GM19099 (cell line): Measurements from ENCODE around the gene FLT4.

Source experiments
- POLR2A ChIP-seq: IDR thresholded peaks from 3 replicates; pipeline ENCODE4 v1.6.1; 2011; ENCODE audit warnings: low read depth; ENCODE audit not compliant: insufficient read length; ENCODE audit errors: extremely low read depth

Gene FLT4

DNA sequence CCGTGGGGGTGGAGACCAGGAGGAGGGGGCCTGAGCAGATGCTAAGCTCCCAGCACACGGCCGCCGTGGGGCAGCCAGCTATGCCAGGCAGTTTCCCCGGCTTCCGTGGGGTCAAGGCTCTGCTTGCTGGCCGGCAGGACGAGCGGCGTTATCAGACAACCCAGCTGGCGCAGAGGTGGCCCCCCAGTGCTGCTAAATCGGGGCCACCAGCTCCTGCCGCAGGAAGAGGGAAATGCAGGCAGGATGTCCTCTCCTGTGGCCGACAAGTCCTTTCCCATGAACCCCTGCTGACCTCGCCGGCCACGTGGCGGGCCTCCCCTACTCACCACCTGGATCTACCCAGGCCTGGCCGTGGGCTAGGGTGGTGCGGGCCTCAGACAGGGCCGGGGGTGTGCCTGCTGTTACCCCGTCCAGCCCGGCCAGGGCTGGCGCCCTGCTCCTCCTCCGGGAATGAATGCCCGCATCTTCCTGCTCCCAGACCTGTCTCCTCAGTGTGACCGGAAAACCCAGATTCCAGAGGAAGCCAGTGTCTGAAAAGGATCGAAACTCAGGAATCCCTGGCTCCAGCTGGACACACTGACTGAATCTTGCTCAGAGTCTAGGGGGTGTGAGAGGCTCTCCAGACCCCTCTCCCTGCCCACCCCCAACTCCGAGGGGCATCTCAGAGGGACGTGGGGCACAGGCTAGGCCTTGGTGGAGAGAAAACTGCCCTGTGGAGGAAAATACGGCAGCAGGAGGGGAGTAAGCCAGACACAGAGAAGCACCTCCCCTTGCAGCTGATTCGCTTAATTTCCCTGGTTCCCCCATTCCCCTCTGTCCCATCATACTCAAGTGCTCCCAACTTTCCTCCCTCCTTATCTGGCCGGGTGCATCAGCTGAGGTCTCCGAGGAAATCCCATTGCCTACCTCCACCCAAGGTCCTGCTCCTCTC, 3.9 kb downstream of the FLT4 start:
- no peak for TF ChIP-seq POLR2A

DNA sequence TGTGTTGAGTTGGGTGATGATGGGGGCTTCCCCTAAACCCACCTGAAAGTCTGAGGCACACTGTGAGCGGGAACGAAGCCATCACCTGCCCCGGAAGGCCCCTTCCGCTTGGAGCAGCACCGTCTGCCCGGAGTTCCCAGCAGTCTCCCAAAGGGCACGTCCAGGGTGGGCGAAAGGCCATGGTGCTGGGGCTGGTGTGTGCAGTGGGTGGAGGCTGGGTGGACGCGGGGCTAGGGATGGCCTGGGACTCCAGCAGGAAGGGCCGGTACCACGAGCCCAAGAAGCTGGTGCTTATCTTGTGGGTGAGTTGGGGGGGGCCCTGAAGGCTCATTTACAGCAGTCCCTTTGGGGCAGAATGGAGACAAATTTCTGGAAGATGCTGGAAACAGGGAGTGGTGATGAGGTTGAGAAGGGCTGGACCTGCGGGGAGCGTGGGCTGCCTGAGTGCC, 4.6 kb downstream of the FLT4 start:
- TF ChIP-seq POLR2A: no peak

DNA sequence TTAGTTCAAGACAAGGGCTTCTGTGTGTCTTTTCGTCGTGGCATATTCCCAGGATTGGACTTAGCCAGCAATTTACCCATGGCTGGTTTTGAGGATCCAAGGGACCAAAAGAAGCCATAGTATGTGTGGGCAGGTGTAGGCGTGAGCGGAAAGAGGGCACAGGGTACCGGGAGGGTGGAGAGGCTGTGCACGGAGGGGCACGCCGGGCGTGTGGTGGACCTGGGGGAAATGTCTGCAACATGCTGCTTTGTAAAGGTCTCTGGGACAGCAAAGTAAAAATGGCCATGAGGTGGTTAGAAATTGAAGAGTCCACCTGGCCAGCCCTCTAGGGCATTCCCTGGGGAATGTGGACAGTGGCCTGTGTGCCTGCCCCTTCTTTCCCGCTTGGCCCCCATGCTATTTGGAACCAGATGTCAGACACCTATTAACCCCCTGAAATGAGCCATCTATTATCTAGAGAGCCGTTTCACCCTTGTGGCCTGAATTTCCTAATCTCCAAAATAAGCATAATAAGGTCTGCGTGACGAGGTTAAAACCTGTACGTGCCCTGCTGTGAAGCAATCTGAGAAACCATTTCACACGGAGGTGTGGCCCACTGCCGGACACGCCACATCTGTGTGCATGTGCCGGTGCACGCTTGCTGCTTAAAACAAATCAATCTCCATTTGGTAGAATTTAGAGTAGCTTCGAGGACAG, 5.1 kb downstream of the FLT4 start:
- no peak for TF ChIP-seq POLR2A

- no peak for TF ChIP-seq POLR2A
Observed at GRCh38 chr5:180643191-180643851, 6.1 kb downstream of the FLT4 start.

DNA sequence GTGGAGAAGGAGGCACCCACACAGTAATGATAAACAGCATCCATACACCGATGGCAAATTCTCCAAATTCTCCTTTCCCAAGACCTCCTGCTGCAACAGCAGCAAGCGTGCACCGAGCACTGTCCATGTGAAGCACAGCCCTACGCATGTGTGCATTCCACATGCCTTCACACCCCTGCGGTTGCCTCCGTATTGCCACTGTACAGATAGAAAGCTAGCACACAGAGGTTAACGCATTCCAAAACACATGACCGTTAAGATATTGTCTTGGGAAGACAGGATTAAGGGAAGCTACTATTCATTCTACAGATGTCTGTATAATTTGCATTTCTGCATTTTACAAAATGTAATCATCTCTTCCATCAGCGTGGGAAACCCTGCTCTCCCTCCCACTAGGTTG, 6.6 kb downstream of the FLT4 start:
- no peak for TF ChIP-seq POLR2A

GRCh38 chr5:180642181-180642775, 7.1 kb downstream of the FLT4 start:
- TF ChIP-seq POLR2A: no peak

GRCh38 chr5:180641566-180641900, 7.9 kb downstream of the FLT4 start:
- TF ChIP-seq POLR2A: no peak

DNA sequence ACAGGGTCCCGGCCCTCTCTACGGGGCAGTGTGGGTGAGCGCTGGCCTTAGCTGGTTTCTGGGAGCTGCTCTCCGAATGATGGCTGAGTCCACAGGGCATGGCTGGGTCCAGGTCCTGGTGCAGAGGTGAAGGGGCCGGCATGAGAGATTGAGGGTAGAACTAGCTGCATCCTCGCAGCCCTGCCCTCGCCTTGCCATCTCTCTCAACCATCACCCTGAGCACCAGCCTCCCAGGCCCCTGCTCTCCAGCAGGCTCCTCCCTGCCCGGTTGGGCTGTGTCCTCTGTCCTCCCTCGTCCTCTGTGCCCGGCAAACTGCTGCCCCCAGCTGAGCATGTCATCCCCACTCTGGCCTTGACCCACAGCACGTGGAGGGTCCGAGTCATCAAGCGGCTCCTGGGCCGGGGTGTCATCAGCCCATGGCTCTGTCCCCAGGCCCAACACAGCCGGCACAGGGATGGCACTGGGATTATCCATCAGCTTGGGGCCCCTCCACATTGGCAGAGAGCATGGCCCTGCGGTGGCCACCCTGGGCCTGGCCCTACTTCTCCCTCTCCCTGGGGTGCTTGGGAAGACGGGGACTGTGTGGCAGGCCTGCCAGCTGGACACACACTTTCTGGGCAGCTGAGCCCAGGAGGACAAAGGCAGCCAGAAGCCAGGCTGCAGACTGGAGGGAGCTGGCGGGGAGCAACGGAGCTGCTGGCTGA, 8.4 kb downstream of the FLT4 start:
- no peak for TF ChIP-seq POLR2A

DNA sequence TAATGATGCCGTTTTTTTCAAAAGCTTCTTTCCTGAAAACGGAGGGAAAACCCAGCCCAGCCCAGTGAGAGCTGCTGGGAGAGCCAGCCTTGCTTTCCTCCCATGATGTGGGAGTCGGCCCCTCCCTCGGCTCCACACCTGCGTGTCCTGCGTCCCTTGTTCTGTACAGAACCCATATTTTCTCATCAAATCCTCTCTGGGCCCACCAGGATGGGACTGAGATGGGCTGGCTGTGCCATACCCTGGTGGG, 8.9 kb downstream of the FLT4 start:
- TF ChIP-seq POLR2A: no peak

DNA sequence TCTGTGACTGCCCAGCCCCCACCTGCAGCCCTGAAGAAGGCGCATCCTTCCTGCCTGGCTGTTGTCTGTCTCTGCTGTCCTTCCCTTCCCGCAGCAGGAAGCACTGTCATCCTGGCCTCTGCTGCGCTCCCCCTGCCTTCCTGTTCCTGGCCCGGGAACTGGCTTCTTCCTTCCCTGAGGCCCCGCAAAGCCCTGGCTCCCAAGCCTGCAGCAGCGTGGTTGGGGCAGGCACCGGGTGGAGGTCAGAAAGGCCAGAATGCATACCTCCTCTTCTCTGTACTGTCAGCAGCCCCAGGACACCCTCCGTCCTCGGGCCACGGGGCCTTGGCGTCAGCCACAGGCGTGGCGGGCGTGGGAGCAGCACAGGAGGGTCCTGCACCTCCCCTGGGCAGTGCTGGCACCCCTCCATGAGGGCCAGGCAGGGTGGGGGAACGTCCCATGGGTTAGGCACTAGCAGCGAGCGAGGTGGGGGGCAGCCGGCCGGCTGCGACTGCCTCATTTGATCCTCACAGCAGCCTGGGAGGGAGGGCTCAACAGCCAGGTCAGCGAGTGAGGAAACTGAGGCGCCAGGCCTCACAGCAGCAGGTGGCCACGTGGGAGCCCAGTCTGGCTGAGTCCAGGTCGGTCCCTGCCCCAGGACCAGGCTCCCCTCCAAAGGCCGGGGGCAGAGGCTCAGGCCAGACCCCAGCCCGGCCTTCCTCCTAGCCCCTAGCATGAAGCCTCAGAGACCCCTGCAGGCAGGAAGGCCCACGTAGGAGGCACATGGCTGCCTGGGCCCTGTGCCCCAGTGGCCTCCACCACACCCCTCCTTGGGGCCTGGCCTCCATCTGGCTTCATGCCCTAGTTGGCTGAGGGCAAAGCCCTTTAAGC, 9.4 kb downstream of the FLT4 start:
- TF ChIP-seq POLR2A: no peak

GRCh38 chr5:180639287-180639686, 10.1 kb downstream of the FLT4 start:
- no peak for TF ChIP-seq POLR2A

GRCh38 chr5:180637962-180638680, 11.3 kb downstream of the FLT4 start:
- no peak for TF ChIP-seq POLR2A

GRCh38 chr5:180636403-180637075, 12.9 kb downstream of the FLT4 start:
- TF ChIP-seq POLR2A: no peak
